ENCODE measurements around the gene SLMAP. TPM values are rescaled to one million over a fixed set of nuclear protein-coding genes. Genes with fewer than 3 reads are reported as not detected.

SLMAP gene
- total RNA-seq, 4 donors from 2014 or later, result 81.1 to 113 (median 97.1) TPM

DNA sequence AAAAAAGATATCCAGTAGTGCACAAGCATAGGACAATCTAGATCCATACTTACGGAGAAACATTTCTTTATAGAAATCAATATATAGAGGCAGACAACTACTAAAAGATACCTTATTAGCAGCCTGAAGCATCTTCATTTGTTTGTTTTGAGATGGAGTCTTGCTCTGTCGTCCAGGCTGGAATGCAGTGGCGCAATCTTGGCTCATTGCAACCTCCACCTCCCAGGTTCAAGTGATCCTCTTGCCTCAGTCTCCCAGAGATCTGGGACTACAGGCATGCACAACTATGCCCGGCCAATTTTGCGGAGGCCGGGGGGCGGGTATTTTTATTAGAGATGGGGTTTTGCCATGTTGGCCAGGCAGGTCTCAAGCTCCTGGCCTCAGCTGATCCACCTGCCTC lies 18.3 kb upstream of the SLMAP start:
- Histone ChIP-seq H3K4me3 (no peak overlapping the region), H3K27ac (peak overlapping the region; percentile 10 to 67 (median 38)), H3K36me3 (no peaks in the 10 kb centered on the region), H3K9me3 (no peaks in the 10 kb centered on the region), H3K27me3 (no peaks in the 10 kb centered on the region), H3K4me1 (peaks cover 13 to 22% of the 10 kb centered on the region in 2 donors)
- DNase-seq (no peak), ATAC-seq (no peak)
- TF ChIP-seq POLR2A (IDR thresholded peaks at IDR 0.05), result no peak
- TF ChIP-seq, protein P1, sequence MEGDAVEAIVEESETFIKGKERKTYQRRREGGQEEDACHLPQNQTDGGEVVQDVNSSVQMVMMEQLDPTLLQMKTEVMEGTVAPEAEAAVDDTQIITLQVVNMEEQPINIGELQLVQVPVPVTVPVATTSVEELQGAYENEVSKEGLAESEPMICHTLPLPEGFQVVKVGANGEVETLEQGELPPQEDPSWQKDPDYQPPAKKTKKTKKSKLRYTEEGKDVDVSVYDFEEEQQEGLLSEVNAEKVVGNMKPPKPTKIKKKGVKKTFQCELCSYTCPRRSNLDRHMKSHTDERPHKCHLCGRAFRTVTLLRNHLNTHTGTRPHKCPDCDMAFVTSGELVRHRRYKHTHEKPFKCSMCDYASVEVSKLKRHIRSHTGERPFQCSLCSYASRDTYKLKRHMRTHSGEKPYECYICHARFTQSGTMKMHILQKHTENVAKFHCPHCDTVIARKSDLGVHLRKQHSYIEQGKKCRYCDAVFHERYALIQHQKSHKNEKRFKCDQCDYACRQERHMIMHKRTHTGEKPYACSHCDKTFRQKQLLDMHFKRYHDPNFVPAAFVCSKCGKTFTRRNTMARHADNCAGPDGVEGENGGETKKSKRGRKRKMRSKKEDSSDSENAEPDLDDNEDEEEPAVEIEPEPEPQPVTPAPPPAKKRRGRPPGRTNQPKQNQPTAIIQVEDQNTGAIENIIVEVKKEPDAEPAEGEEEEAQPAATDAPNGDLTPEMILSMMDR (IDR thresholded peaks at IDR 0.05 in 4 of 5, conservative IDR thresholded peaks at IDR 0.05 in 1 of 5), result no peak
- in situ Hi-C loops (cut with MboI; ENCODE audit: low sequenced_read_pairs in 4 of 4), result no loop called here
- intact Hi-C loops (cut with DNase I; ENCODE audit: low total_unique reads), result no loop called here

DNA sequence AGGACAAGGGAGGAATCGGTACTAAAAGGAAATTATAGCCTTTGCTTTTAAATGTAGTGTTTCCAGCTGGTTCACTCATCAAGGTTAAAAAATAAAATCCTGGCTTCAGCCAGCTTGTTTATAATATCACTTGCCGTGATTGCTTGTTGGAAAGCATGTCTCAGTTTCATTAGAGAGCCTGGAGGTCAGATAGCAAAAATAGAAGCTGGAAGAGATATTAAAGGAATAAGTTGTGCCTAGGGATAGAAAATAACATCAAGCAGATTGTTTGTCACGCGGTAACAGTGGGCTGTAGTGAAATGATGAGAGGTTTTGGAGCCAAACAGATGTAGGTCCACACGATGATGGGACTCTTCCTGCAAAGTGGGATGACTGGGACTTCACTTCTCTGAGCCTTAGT lies 17.7 kb upstream of the SLMAP start:
- ATAC-seq (peak in 1 of 2 donors; percentile 47), DNase-seq (no peak)
- Histone ChIP-seq H3K4me3 (no peak overlapping the region), H3K27ac (peak overlapping the region; percentile 10 to 67 (median 38)), H3K27me3 (no peaks in the 10 kb centered on the region), H3K36me3 (no peaks in the 10 kb centered on the region), H3K4me1 (peaks cover 13 to 22% of the 10 kb centered on the region in 2 donors), H3K9me3 (no peaks in the 10 kb centered on the region)
- TF ChIP-seq, protein P1 (IDR thresholded peaks at IDR 0.05 in 4 of 5, conservative IDR thresholded peaks at IDR 0.05 in 1 of 5), result no peak
- no peak for TF ChIP-seq POLR2A (IDR thresholded peaks at IDR 0.05)
- intact Hi-C loops (cut with DNase I; ENCODE audit: low total_unique reads) (no loop called here), in situ Hi-C loops (cut with MboI; ENCODE audit: low sequenced_read_pairs in 4 of 4) (no loop called here)

DNA sequence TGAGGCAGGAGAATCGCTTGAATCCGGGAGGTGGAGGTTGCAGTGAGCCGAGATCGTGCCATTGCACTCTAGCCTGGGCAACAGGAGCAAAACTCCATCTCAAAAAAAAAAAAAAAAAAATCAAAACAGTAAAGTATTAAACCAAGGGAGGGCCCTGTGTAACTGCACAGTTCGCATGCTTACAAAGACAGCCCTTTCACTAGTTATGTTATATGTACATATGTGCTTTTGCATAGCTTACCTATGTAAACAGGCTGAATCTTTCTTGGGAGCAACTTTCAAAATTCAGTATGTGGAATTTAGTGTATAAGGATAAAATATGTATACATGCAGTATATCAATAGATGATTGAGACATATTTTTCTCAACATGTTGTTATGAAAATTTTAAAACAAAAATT lies 16.1 kb upstream of the SLMAP start:
- no peaks in the 10 kb centered on the region for H3K36me3 ChIP-seq
- H3K4me3 ChIP-seq, result no peak overlapping the region
- DNase-seq, result no peak
- intact Hi-C loops (cut with DNase I; ENCODE audit: low total_unique reads) (no loop called here), in situ Hi-C loops (cut with MboI; ENCODE audit: low sequenced_read_pairs in 4 of 4) (no loop called here)
- peaks cover 13 to 22% of the 10 kb centered on the region in 2 donors for H3K4me1 ChIP-seq
- H3K9me3 ChIP-seq, result no peaks in the 10 kb centered on the region
- ATAC-seq, result no peak
- TF ChIP-seq, protein P1 (IDR thresholded peaks at IDR 0.05 in 4 of 5, conservative IDR thresholded peaks at IDR 0.05 in 1 of 5), result no peak
- no peak for TF ChIP-seq POLR2A (IDR thresholded peaks at IDR 0.05)
- H3K27me3 ChIP-seq, result no peaks in the 10 kb centered on the region
- no peak overlapping the region for H3K27ac ChIP-seq

DNA sequence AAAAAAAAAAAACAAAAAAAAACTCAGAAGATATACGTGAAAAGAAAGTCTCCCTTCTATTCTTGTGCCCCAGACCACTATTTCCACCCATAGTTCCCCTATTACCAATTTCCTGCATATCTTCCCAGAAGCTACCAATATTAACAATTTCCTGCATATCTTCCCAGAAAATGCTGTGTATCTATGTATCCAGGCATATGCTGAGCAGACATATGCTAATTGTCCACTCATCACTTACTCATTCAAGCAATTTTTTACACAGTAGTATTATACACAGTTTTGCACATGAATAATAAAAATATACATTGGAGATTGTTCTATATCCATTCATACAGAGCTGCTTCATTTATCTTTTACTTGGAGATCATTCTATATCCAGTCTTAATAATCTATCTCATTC lies 12.6 kb upstream of the SLMAP start:
- DNase-seq, result no peak
- Histone ChIP-seq H3K4me1 (peaks cover 5 to 8% of the 10 kb centered on the region in 2 donors), H3K4me3 (no peak overlapping the region), H3K27me3 (no peaks in the 10 kb centered on the region), H3K9me3 (no peaks in the 10 kb centered on the region), H3K36me3 (no peaks in the 10 kb centered on the region), H3K27ac (no peak overlapping the region)
- ATAC-seq, result no peak
- no peak for TF ChIP-seq POLR2A (IDR thresholded peaks at IDR 0.05)
- TF ChIP-seq, protein P1 (IDR thresholded peaks at IDR 0.05 in 4 of 5, conservative IDR thresholded peaks at IDR 0.05 in 1 of 5), result no peak
- in situ Hi-C loops (cut with MboI; ENCODE audit: low sequenced_read_pairs in 4 of 4), result no loop called here
- intact Hi-C loops (cut with DNase I; ENCODE audit: low total_unique reads), result no loop called here

DNA sequence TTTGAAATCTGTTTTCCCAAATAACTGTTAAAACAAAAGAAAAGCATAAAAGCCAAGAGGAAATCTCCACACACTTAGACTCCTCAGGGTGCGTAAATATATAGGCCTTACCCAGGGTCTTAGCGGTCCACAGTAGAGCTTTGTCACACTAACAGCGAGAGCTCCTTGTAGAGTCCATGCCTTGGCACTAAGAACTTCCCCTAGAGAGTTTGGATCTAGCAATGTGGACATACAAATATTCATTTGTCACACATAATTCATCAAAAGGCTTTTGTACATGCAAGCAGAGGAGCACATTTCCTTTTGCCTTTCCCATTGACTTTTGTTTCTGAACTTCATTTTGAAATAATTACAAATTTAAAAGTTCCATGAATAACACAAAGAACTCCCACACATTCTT lies 11.0 kb upstream of the SLMAP start:
- no peak overlapping the region for H3K27ac ChIP-seq
- DNase-seq (no peak), ATAC-seq (no peak)
- H3K4me3 ChIP-seq, result no peak overlapping the region
- H3K9me3 ChIP-seq, result no peaks in the 10 kb centered on the region
- no peak for TF ChIP-seq POLR2A (IDR thresholded peaks at IDR 0.05)
- TF ChIP-seq, protein P1 (IDR thresholded peaks at IDR 0.05 in 4 of 5, conservative IDR thresholded peaks at IDR 0.05 in 1 of 5), result no peak
- in situ Hi-C loops (cut with MboI; ENCODE audit: low sequenced_read_pairs in 4 of 4), result no loop called here
- H3K4me1 ChIP-seq, result peaks cover 0 to 3% of the 10 kb centered on the region in 2 donors
- H3K36me3 ChIP-seq, result no peaks in the 10 kb centered on the region
- H3K27me3 ChIP-seq, result no peaks in the 10 kb centered on the region
- intact Hi-C loops (cut with DNase I; ENCODE audit: low total_unique reads), result no loop called here
